H1 (cell line): Measurements from ENCODE around the gene LGALS8. TPM values are rescaled to one million over a fixed set of nuclear protein-coding genes. Genes with fewer than 3 reads are reported as not detected.

Experiments
- CTCF ChIA-PET: fragments of 300-600 bp; sonication (Branson Sonifier 250); formaldehyde crosslinking; loops from one replicate; lab custom pipeline; 2021; ENCODE audit not compliant: partially characterized antibody; lab: Charles Lee
- POLR2A ChIA-PET: fragments of 300-600 bp; sonication (Branson Sonifier 250); formaldehyde crosslinking; loops from one replicate; lab custom pipeline; 2021; ENCODE audit warnings: inconsistent platforms; ENCODE audit not compliant: partially characterized antibody; lab: Charles Lee
- DNase-seq, 2 experiments: peaks; one replicate each; pipeline versions ENCODE4 v3.0.0 to v3.0.0-alpha.2; 2010 to 2022; ENCODE audit warnings: low spot score in 2 of 2, low read depth in 1 of 2, mixed read lengths in 1 of 2
- FAIRE-seq: peaks from 2 replicates; lab custom pipeline; 2011; peaks lifted over from hg19 to GRCh38; lab: Jason Lieb, UNC
- H2AFZ ChIP-seq: 2 replicates; pipeline ENCODE4 v1.8.1; 2012; ENCODE audit warnings: low read length, inconsistent platforms
- H2AK5ac ChIP-seq: 2 replicates; pipeline ENCODE4 v1.6.1; 2013; ENCODE audit warnings: low read depth, low read length
- H2BK120ac ChIP-seq: replicated peaks from 2 replicates; pipeline ENCODE3; 2013; ENCODE audit warnings: low read depth, low read length, inconsistent platforms
- H2BK12ac ChIP-seq: 2 replicates; pipeline ENCODE4 v1.6.1; 2013; ENCODE audit warnings: low read depth, low read length
- H2BK15ac ChIP-seq: 2 replicates; pipeline ENCODE4 v1.6.1; 2013; ENCODE audit warnings: low read length
- H2BK20ac ChIP-seq: 2 replicates; pipeline ENCODE4 v1.6.1; 2013; ENCODE audit warnings: low read length
- H2BK5ac ChIP-seq: 2 replicates; pipeline ENCODE4 v1.6.1; 2013; ENCODE audit warnings: low read depth, low read length
- H3K14ac ChIP-seq: 2 replicates; pipeline ENCODE4 v1.6.1; 2013; ENCODE audit warnings: inconsistent platforms; ENCODE audit not compliant: insufficient read length
- H3K18ac ChIP-seq: 2 replicates; pipeline ENCODE4 v1.6.1; 2013; ENCODE audit warnings: low read length; ENCODE audit errors: extremely low read depth
- H3K23ac ChIP-seq: 2 replicates; pipeline ENCODE4 v1.6.1; 2013; ENCODE audit warnings: inconsistent platforms; ENCODE audit not compliant: insufficient read length
- H3K23me2 ChIP-seq: 2 replicates; pipeline ENCODE4 v1.6.1; 2013; ENCODE audit warnings: low read depth, low read length
- H3K27ac ChIP-seq: 2 replicates; pipeline ENCODE4 v1.6.1; 2011; ENCODE audit warnings: low read depth, low read length, inconsistent platforms
- H3K27me3 ChIP-seq, 4 experiments: replicated peaks in 1 of 4; 1 replicate in 1 of 4; 2 replicates in 3 of 4; pipeline versions ENCODE4 v1.6.1 to v1.8.1; 2011 to 2013; ENCODE audit warnings: low read length in 3 of 4, mild to moderate bottlenecking in 3 of 4, inconsistent platforms in 2 of 4, mixed read lengths in 2 of 4, moderate library complexity in 1 of 4; ENCODE audit not compliant: control insufficient read depth in 3 of 4, insufficient read depth in 3 of 4; ENCODE audit errors: extremely low read depth in 1 of 4
- H3K36me3 ChIP-seq, 4 experiments: 2 replicates each; pipeline versions ENCODE4 v1.6.1 to v1.8.1; 2011 to 2013; ENCODE audit warnings: mild to moderate bottlenecking in 4 of 4, low read length in 3 of 4, moderate library complexity in 2 of 4, control low read depth in 1 of 4, inconsistent platforms in 1 of 4; ENCODE audit not compliant: insufficient read depth in 4 of 4, control insufficient read depth in 2 of 4
- H3K4ac ChIP-seq: replicated peaks from 2 replicates; pipeline ENCODE3; 2013; ENCODE audit warnings: low read length, low read depth, mixed read lengths, inconsistent platforms; ENCODE audit not compliant: insufficient read length
- H3K4me1 ChIP-seq, 4 experiments: replicated peaks in 1 of 4; 1 replicate in 1 of 4; 2 replicates in 3 of 4; pipeline versions ENCODE4 v1.6.1 to v1.8.1; 2011 to 2013; ENCODE audit warnings: low read length in 3 of 4, inconsistent platforms in 2 of 4, mixed read lengths in 1 of 4; ENCODE audit not compliant: insufficient read depth in 4 of 4, control insufficient read depth in 3 of 4
- H3K4me2 ChIP-seq, 2 experiments: 2 replicates each; pipeline versions ENCODE4 v1.6.1 to v1.8.1; 2011 to 2013; ENCODE audit warnings: low read depth in 2 of 2, low read length in 2 of 2, control low read depth in 1 of 2, inconsistent platforms in 1 of 2, mild to moderate bottlenecking in 1 of 2; ENCODE audit not compliant: insufficient read depth in 1 of 2
- H3K4me3 ChIP-seq, 4 experiments: fragments of 200-600, 300-600 bp in 1 of 4; sonication (generic), shearing (Covaris generic), sonication (Bioruptor Twin) in 1 of 4; 2 replicates each; pipeline versions ENCODE4 v1.5.1 to v1.8.1; 2011 to 2016; ENCODE audit warnings: low read length in 4 of 4, low read depth in 3 of 4, control low read depth in 2 of 4, inconsistent platforms in 2 of 4, mild to moderate bottlenecking in 2 of 4, mixed read lengths in 1 of 4, moderate library complexity in 1 of 4; ENCODE audit not compliant: insufficient read depth in 2 of 4; ENCODE audit errors: extremely low read depth in 1 of 4
- H3K56ac ChIP-seq: replicated peaks from 2 replicates; pipeline ENCODE3; 2013; ENCODE audit warnings: low read depth, mild to moderate bottlenecking, mixed read lengths, low read length, inconsistent platforms; ENCODE audit not compliant: insufficient read length
- H3K79me1 ChIP-seq: 2 replicates; pipeline ENCODE4 v1.6.1; 2013; ENCODE audit warnings: low read depth, low read length, control low read depth
- H3K79me2 ChIP-seq, 2 experiments: 2 replicates each; pipeline versions ENCODE4 v1.6.1 to v1.8.1; 2012 to 2013; ENCODE audit warnings: low read length in 2 of 2, mild to moderate bottlenecking in 2 of 2, inconsistent platforms in 1 of 2; ENCODE audit not compliant: insufficient read depth in 2 of 2, control insufficient read depth in 1 of 2
- H3K9ac ChIP-seq, 4 experiments: replicated peaks in 1 of 4; 1 replicate in 1 of 4; 2 replicates in 3 of 4; pipeline versions ENCODE4 v1.6.1 to v1.8.1; 2011 to 2013; ENCODE audit warnings: low read depth in 3 of 4, low read length in 3 of 4, control low read depth in 2 of 4, mild to moderate bottlenecking in 2 of 4, moderate library complexity in 2 of 4, inconsistent platforms in 1 of 4; ENCODE audit errors: extremely low read depth in 1 of 4
- H3K9me3 ChIP-seq, 2 experiments: 2 replicates each; pipeline versions ENCODE4 v1.6.1 to v1.8.1; 2012 to 2013; ENCODE audit warnings: mild to moderate bottlenecking in 2 of 2, moderate library complexity in 2 of 2, control low read depth in 1 of 2, inconsistent platforms in 1 of 2, low read depth in 1 of 2, low read length in 1 of 2, mixed read lengths in 1 of 2; ENCODE audit not compliant: insufficient read depth in 2 of 2
- H4K20me1 ChIP-seq, 2 experiments: replicated peaks in 1 of 2; 2 replicates each; pipeline versions ENCODE3 to v1.8.1; 2011 to 2013; ENCODE audit warnings: inconsistent platforms in 2 of 2, low read length in 2 of 2, mild to moderate bottlenecking in 1 of 2; ENCODE audit not compliant: insufficient read depth in 2 of 2, control insufficient read depth in 1 of 2
- H4K5ac ChIP-seq: 2 replicates; pipeline ENCODE4 v1.6.1; 2013; ENCODE audit warnings: low read length, low read depth, mixed read lengths, inconsistent platforms; ENCODE audit not compliant: insufficient read length
- H4K8ac ChIP-seq: 2 replicates; pipeline ENCODE4 v1.8.0; 2013; ENCODE audit warnings: mild to moderate bottlenecking, moderate library complexity, low read length, inconsistent platforms; ENCODE audit not compliant: insufficient read depth; ENCODE audit errors: extremely low read depth
- H4K91ac ChIP-seq: replicated peaks from 2 replicates; pipeline ENCODE3; 2013; ENCODE audit warnings: low read length, mixed read lengths, inconsistent platforms; ENCODE audit not compliant: insufficient read length
- WGBS, 2 experiments: shearing (Covaris generic) in 1 of 2; methylation state at CpG; one replicate each; pipeline versions ENCODE4 v1.1.6 to v1.1.7; 2013 to 2015; ENCODE audit warnings: low lambda C conversion rate in 2 of 2, mixed read lengths in 2 of 2, inconsistent platforms in 1 of 2, low coverage in 1 of 2, missing lambda C conversion rate in 1 of 2; ENCODE audit not compliant: insufficient replicate concordance in 2 of 2, insufficient coverage in 1 of 2, insufficient read length in 1 of 2; ENCODE audit errors: extremely low coverage in 1 of 2, missing lambda C conversion rate in 1 of 2; 5-methylcytosine and 5-hydroxymethylcytosine counted together
- polyA plus RNA-seq, 7 experiments: library from polyadenylated mRNA; depleted of rRNA in 3 of 7; stranded (reverse) in 5 of 7; unstranded in 2 of 7; fragments of >200 nt in 5 of 7; fragments of 200-250 nt in 2 of 7; gene quantifications; 1 replicate in 5 of 7; 2 replicates in 1 of 7; 4 replicates in 1 of 7; pipeline versions ENCODE4 v1.2.1 to v1.2.3, GENCODE V29; 2011 to 2013; ENCODE audit warnings: missing spikeins in 2 of 7, mixed read lengths in 2 of 7
- total RNA-seq: library from RNA; stranded (reverse); fragmentation: NEBNext Ultra II Directional; extraction: Animal tissue kit (Norgen Biotek cat#: 25700); gene quantifications from 2 replicates; pipeline ENCODE4 v1.2.1, GENCODE V29; 2021
- TF ChIP-seq, protein P1 (sequence below): IDR thresholded peaks from 2 replicates; pipeline ENCODE4 v1.6.1; 2012; ENCODE audit warnings: inconsistent platforms

Gene LGALS8
- total and polyA plus RNA-seq, 2 of the 8 experiments (the other 6 are each of a cell fraction or from before 2014, with no cell fraction given), result 7.2 to 11.6 TPM

DNA sequence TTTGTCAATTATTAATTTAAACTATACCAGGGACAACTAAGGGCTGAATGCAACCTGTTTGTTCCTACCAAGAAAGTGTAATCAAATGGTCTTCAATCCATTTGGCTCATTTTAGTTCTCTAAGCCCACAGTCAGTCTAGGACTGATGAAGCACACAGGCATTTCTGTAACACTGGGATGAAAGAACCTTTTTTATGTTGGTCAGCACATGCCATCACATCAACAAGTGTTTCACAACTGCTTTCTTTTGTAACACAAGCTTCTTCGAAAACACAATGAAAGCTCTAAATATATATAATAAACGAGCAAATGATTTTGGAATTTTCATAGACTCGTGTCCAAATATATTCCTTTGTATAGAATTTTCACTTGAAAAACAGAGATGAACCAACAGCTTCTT is 51.7 kb downstream of the LGALS8 start:
- POLR2A ChIA-PET, result no interaction called here
- Histone ChIP-seq H3K18ac (no peak overlapping the region), H3K4me2 (no peak overlapping the region), H3K23me2 (no peaks in the 10 kb centered on the region), H3K79me1 (no peaks in the 10 kb centered on the region), H3K14ac (no peak overlapping the region), H2BK15ac (no peak overlapping the region), H4K91ac (no peak overlapping the region), H2AFZ (no peak overlapping the region), H3K9ac (peak overlapping the region in 1 of 4 experiments; percentile 34; a peak in 1 of 7 replicates), H3K4me1 (no peaks in the 10 kb centered on the region), H4K8ac (no peak overlapping the region), H3K23ac (no peak overlapping the region), H3K4me3 (no peak overlapping the region), H3K9me3 (no peaks in the 10 kb centered on the region), H4K20me1 (peaks cover 0 to 4% of the 10 kb centered on the region in 2 experiments), H3K36me3 (peaks cover 12 to 88% (median 52%) of the 10 kb centered on the region in 4 experiments), H3K27ac (no peak overlapping the region), H2BK120ac (no peak overlapping the region), H2BK12ac (no peak overlapping the region), H3K56ac (no peak overlapping the region), H4K5ac (no peak overlapping the region), H3K4ac (no peak overlapping the region), H3K27me3 (peaks cover 0 to 1% (median 0%) of the 10 kb centered on the region in 4 experiments; a peak in 1 of 7 replicates), H2BK20ac (no peak overlapping the region), H3K79me2 (no peaks in the 10 kb centered on the region), H2AK5ac (no peak overlapping the region), H2BK5ac (no peak overlapping the region)
- no peak for DNase-seq
- no peak for FAIRE-seq
- CTCF ChIA-PET, result no interaction called here
- 84% methylated on average over 3 of the region's 3 CpGs; no CpG with 5 or more reads in 1 of the 2 experiments for WGBS, 2 experiments
- TF ChIP-seq, protein P1, sequence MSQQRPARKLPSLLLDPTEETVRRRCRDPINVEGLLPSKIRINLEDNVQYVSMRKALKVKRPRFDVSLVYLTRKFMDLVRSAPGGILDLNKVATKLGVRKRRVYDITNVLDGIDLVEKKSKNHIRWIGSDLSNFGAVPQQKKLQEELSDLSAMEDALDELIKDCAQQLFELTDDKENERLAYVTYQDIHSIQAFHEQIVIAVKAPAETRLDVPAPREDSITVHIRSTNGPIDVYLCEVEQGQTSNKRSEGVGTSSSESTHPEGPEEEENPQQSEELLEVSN, result no peak
